GM12865 (cell line): ENCODE data around the gene ATXN7L1.

Experiments used
- DNase-seq: peaks from one replicate; pipeline ENCODE4 v3.0.0; 2010; ENCODE audit warnings: low read depth
- H3K4me3 ChIP-seq: 2 replicates; pipeline ENCODE4 v1.5.1; 2011; ENCODE audit warnings: mild to moderate bottlenecking, low read depth, low read length, control low read depth
- TF ChIP-seq, protein P1 (sequence below): IDR thresholded peaks from 2 replicates; pipeline ENCODE4 v1.5.1; 2011; ENCODE audit warnings: low read length, control low read depth, low read depth, inconsistent platforms; ENCODE audit not compliant: insufficient read depth; ENCODE audit errors: missing control alignments

ATXN7L1 gene

DNA sequence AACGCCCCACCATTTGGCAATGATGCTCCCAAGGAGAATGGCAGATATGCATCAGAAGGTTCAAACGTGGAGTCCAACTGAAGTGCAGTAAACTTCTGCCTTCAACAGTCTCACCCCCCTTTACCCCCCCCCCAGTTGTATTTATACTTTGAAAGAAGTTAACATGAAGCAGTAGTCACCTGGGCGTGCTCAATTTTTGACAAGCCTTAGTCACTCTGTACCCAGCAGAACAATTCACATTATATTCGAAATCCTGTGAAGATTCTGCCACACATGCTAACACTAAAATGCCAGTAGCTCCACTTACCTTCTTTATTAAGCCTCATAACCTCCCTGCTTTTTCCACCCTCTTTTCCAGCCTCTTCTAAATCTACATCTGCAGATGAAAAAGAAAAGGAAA is 894 bp downstream of the ATXN7L1 start:
- no peak overlapping the region for H3K4me3 ChIP-seq

DNA sequence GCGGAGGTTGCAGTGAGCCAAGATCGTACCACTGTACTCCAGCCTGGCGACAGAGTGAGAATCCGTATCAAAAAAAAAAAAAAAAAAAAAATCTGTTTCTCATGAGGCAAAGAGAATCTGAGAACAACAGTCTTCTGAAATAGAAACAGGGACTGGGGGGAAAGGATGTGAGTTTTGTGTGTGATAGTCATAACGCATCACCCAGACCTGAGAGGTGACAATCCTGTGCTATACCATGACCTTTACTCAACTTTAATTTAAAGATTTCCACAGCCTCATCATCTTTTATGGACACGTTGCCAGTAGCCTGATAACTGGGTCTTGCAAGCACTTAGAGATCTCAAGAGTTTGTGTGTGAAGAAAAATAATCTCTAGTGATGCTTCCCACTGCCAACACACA is 2.3 kb downstream of the ATXN7L1 start:
- TF ChIP-seq, protein P1, sequence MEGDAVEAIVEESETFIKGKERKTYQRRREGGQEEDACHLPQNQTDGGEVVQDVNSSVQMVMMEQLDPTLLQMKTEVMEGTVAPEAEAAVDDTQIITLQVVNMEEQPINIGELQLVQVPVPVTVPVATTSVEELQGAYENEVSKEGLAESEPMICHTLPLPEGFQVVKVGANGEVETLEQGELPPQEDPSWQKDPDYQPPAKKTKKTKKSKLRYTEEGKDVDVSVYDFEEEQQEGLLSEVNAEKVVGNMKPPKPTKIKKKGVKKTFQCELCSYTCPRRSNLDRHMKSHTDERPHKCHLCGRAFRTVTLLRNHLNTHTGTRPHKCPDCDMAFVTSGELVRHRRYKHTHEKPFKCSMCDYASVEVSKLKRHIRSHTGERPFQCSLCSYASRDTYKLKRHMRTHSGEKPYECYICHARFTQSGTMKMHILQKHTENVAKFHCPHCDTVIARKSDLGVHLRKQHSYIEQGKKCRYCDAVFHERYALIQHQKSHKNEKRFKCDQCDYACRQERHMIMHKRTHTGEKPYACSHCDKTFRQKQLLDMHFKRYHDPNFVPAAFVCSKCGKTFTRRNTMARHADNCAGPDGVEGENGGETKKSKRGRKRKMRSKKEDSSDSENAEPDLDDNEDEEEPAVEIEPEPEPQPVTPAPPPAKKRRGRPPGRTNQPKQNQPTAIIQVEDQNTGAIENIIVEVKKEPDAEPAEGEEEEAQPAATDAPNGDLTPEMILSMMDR = no peak

More for the DNA sequence above, 894 bp downstream of the ATXN7L1 start:
- TF ChIP-seq, protein P1 = no peak
- no peak for DNase-seq

DNA sequence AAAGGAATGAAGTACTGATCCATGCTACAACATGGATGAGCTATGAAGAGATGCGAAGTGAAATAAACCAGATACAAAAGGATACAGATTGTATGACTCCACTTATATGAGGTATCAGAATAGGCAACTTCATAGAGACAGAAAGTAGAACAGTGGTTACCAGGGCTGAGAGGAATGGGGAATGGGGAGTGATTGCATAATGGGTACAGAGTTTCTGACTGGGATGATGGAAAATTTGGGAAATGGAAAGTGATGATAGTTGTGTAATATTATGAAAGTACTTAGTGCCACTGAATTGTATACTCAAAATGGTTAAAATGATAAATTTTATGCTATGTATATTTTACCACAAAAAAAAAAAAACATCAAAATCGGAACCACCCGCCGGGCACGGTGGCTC is 3.9 kb downstream of the ATXN7L1 start:
- DNase-seq = no peak
- TF ChIP-seq, protein P1 = no peak

More for the DNA sequence above, 2.3 kb downstream of the ATXN7L1 start:
- no peak for DNase-seq
- H3K4me3 ChIP-seq = no peak overlapping the region

DNA sequence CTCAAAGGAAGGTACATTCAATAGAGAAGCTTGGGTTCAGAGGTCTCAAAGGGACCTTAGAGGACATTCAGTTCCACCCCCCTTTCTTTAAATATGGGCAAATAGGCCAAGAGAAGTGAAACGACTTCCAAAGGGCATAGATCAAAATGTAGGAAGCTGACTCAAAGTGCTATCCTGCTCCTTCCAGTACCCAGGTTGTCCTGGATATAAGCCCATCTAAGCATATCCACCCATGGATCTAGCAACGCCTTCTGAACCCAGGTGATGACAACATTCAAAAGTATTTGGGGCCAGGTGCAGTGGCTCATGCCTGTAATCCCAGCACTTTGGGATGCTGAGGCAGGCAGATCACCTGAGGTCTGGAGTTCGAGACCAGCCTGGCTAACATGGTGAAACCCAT is 5.3 kb downstream of the ATXN7L1 start:
- TF ChIP-seq, protein P1 = no peak
- no peak for DNase-seq
- no peak overlapping the region for H3K4me3 ChIP-seq

More for the DNA sequence above, 3.9 kb downstream of the ATXN7L1 start:
- no peak overlapping the region for H3K4me3 ChIP-seq

DNA sequence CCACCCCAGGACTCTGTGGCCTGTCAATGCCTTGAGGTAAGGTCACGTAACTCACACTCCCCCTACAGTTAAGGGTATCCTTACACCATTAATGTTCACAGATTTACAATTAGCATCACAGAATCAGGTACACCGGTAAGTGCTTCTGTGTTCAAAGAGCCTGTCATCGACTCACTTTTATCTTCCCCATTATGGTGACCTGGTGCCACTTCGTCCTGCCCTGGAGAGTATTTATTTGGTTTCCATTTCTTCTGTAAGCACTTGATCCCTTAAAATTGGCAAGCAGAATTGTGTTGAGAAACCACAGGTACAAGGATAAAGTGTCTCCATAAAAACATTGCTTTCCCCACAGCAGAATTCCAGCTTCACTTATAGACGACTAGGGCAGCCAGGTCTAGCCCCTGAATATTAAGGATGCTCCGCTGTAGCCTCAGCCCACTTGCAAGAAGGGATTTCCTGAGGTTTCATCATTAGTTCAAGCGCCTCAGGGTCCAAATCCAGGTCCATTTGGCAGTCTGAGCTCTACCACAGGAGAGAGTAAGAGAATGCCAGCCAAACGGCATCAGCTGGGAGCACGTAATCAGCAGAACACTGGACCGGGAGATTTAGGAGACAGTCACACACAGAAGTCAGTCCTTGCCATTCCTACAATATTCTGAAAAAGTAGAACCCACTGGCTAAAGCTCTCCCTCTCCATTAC is 10.1 kb downstream of the ATXN7L1 start:
- no peak overlapping the region for H3K4me3 ChIP-seq
- TF ChIP-seq, protein P1 = no peak
- no peak for DNase-seq

DNA sequence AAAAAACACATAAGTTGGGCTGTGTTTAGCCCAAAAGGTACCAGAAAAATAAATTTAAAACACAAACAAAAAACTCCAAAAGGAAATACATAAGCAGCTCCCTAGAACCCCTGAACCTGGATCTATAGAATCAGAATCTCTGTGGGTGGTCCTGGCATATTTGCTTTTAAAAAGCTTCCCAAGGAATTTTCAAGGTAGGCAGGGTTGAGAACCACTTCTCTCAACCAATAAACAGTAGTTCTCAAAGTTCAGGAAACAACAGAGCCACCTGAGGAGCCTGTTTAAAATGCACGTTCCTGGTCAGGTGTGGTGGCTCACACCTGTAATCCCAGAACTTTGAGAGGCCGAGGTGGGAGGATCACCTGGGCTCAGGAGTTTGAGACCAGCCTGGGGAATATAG is 12.5 kb downstream of the ATXN7L1 start:
- no peak overlapping the region for H3K4me3 ChIP-seq
- TF ChIP-seq, protein P1 = no peak
- no peak for DNase-seq

DNA sequence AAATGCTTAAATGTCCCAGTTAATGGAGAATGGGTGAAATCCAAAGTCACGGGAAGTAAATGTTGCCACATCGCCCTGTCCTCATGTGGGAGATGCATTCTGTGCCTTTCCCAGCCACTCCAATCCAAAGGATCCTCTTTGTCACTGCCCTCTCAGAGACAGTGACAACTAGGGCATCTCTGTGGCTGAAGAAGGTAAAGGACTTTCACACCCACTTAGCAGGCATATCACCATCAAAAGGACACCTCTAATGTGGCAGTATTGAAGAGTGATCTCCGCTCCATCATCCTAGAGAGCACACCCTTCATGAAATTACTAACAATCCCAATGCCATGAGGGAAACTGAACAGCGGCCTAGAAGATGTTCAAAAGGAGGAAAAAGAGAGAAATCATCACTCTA is 13.6 kb downstream of the ATXN7L1 start:
- DNase-seq = no peak
- TF ChIP-seq, protein P1 = no peak
- H3K4me3 ChIP-seq = no peak overlapping the region
